ENCODE measurements around the gene NUP93.

NUP93 gene

GRCh38 chr16:56700195-56700594 is 29.7 kb upstream of the NUP93 start:
- H3K4me2 ChIP-seq (ENCODE audit: low read length): no peak overlapping the region
- H3K4me3 ChIP-seq (ENCODE audit: low read depth, low read length): no peak overlapping the region
- no peaks in the 10 kb centered on the region for H3K36me3 ChIP-seq (ENCODE audit: control insufficient read depth, insufficient read depth, low read length)
- H3K27ac ChIP-seq: no peak overlapping the region
- H3K9me3 ChIP-seq (ENCODE audit: control insufficient read depth, low read length): no peaks in the 10 kb centered on the region
- H2AFZ ChIP-seq: no peak overlapping the region
- no peak overlapping the region for H3K9ac ChIP-seq
- H3K79me2 ChIP-seq: no peaks in the 10 kb centered on the region
- no peak for TF ChIP-seq CTCF (IDR thresholded peaks at IDR 0.05)
- H3K27me3 ChIP-seq (ENCODE audit: control insufficient read depth, insufficient read depth, low read length): no peaks in the 10 kb centered on the region
- H3K4me1 ChIP-seq: no peaks in the 10 kb centered on the region

- no peaks in the 10 kb centered on the region for H3K4me1 ChIP-seq
- no peak overlapping the region for H3K4me2 ChIP-seq (ENCODE audit: low read length)
- no peaks in the 10 kb centered on the region for H3K9me3 ChIP-seq (ENCODE audit: control insufficient read depth, low read length)
- H2AFZ ChIP-seq: no peak overlapping the region
- no peak overlapping the region for H3K9ac ChIP-seq
- H3K79me2 ChIP-seq: no peaks in the 10 kb centered on the region
- no peak for TF ChIP-seq CTCF (IDR thresholded peaks at IDR 0.05)
- H3K4me3 ChIP-seq (ENCODE audit: low read depth, low read length): no peak overlapping the region
- H3K36me3 ChIP-seq (ENCODE audit: control insufficient read depth, insufficient read depth, low read length): no peaks in the 10 kb centered on the region
- no peaks in the 10 kb centered on the region for H3K27me3 ChIP-seq (ENCODE audit: control insufficient read depth, insufficient read depth, low read length)
- no peak overlapping the region for H3K27ac ChIP-seq
Observed at GRCh38 chr16:56700631-56701030, 29.3 kb upstream of the NUP93 start.

DNA sequence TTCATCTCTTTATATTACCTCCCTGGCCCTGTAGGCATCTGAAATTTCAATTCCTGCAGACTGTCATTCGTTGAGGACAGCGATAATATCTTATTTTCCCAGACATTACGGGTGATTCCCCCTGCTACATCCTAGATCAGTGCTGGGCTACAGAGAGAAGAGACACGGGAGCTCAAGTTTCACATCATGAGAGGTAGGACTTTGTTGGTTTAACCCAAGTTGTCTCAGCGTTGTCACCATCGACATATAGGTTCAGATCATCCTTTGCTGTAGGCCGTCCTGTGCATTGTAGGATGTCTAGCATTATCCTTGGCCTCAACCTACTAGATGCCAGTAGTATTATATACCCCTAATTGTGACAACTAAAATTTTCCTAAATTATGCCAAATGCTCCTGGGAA is 28.4 kb upstream of the NUP93 start:
- TF ChIP-seq CTCF (IDR thresholded peaks at IDR 0.05): no peak

GRCh38 chr16:56702836-56703235 is 27.1 kb upstream of the NUP93 start:
- no peak for TF ChIP-seq CTCF (IDR thresholded peaks at IDR 0.05)
- Histone ChIP-seq H3K79me2 (no peaks in the 10 kb centered on the region), H3K9me3 (ENCODE audit: control insufficient read depth, low read length) (no peaks in the 10 kb centered on the region), H3K36me3 (ENCODE audit: control insufficient read depth, insufficient read depth, low read length) (no peaks in the 10 kb centered on the region), H3K9ac (no peak overlapping the region), H3K4me2 (ENCODE audit: low read length) (no peak overlapping the region), H3K27ac (no peak overlapping the region), H3K4me3 (ENCODE audit: low read depth, low read length) (no peak overlapping the region), H2AFZ (no peak overlapping the region), H3K4me1 (peaks cover 1% of the 10 kb centered on the region), H3K27me3 (ENCODE audit: control insufficient read depth, insufficient read depth, low read length) (no peaks in the 10 kb centered on the region)

More for the DNA sequence above, 28.4 kb upstream of the NUP93 start:
- Histone ChIP-seq H3K4me2 (ENCODE audit: low read length) (no peak overlapping the region), H3K36me3 (ENCODE audit: control insufficient read depth, insufficient read depth, low read length) (no peaks in the 10 kb centered on the region), H3K4me3 (ENCODE audit: low read depth, low read length) (no peak overlapping the region), H3K9me3 (ENCODE audit: control insufficient read depth, low read length) (no peaks in the 10 kb centered on the region), H3K27ac (no peak overlapping the region), H3K79me2 (no peaks in the 10 kb centered on the region), H3K9ac (no peak overlapping the region), H3K27me3 (ENCODE audit: control insufficient read depth, insufficient read depth, low read length) (no peaks in the 10 kb centered on the region), H2AFZ (peak overlapping the region; percentile 19), H3K4me1 (no peaks in the 10 kb centered on the region)

Data from parathyroid adenoma (tissue), 2 donors.